ENCODE data around the gene PRKCQ.

PRKCQ gene

GRCh38 chr10:6595499-6595898, 15.4 kb upstream of the PRKCQ start:
- no peak overlapping the region for H3K4me2 ChIP-seq (ENCODE audit: low read length)
- H3F3A ChIP-seq (ENCODE audit: insufficient read depth, low read length), result no peaks in the 10 kb centered on the region
- no peak overlapping the region for H3K9ac ChIP-seq (ENCODE audit: low read length)
- TF ChIP-seq, protein P1, sequence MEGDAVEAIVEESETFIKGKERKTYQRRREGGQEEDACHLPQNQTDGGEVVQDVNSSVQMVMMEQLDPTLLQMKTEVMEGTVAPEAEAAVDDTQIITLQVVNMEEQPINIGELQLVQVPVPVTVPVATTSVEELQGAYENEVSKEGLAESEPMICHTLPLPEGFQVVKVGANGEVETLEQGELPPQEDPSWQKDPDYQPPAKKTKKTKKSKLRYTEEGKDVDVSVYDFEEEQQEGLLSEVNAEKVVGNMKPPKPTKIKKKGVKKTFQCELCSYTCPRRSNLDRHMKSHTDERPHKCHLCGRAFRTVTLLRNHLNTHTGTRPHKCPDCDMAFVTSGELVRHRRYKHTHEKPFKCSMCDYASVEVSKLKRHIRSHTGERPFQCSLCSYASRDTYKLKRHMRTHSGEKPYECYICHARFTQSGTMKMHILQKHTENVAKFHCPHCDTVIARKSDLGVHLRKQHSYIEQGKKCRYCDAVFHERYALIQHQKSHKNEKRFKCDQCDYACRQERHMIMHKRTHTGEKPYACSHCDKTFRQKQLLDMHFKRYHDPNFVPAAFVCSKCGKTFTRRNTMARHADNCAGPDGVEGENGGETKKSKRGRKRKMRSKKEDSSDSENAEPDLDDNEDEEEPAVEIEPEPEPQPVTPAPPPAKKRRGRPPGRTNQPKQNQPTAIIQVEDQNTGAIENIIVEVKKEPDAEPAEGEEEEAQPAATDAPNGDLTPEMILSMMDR (IDR thresholded peaks at IDR 0.05; ENCODE audit: low read length), result no peak
- no peaks in the 10 kb centered on the region for H3K36me3 ChIP-seq (ENCODE audit: insufficient read depth, low read length)
- H3K79me2 ChIP-seq (ENCODE audit: insufficient read depth, low read length), result no peaks in the 10 kb centered on the region
- no peak overlapping the region for H3K27ac ChIP-seq (ENCODE audit: low read depth, low read length, poor library complexity, severe bottlenecking)
- no peak overlapping the region for H3K4me3 ChIP-seq (ENCODE audit: low read depth, low read length, poor library complexity, severe bottlenecking)
- H3K9me3 ChIP-seq (ENCODE audit: low read length), result no peaks in the 10 kb centered on the region
- no peaks in the 10 kb centered on the region for H3K4me1 ChIP-seq (ENCODE audit: insufficient read depth, low read length, severe bottlenecking)
- H2AFZ ChIP-seq (ENCODE audit: low read length), result no peak overlapping the region
- no peaks in the 10 kb centered on the region for H4K20me1 ChIP-seq (ENCODE audit: insufficient read depth, low read length)
- H3K27me3 ChIP-seq (ENCODE audit: insufficient read depth, low read length), result no peaks in the 10 kb centered on the region
- H3K9me2 ChIP-seq (ENCODE audit: low read depth, low read length), result no peaks in the 10 kb centered on the region

DNA sequence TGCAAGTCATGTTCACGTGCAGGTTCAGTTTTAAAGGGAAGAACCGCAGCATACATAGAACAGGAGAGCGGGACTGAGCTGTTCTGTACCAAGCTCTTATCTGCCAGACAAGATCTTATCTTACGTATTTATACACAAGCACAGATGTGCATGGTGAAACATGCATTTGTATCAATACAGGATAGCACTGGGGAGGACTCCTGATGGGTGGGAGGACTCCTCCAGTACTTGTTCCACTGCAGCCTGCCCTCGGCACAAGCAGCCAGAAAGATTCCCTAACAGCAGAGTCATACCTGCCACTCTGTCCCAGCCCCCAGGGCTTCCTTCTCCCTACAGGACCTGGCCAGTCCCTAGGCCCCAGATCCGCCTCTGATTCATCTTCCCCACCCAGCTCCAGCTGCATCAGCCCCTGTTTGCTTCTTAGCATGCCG, 13.2 kb upstream of the PRKCQ start:
- H3K4me3 ChIP-seq (ENCODE audit: low read depth, low read length, poor library complexity, severe bottlenecking), result no peak overlapping the region
- no peaks in the 10 kb centered on the region for H3K27me3 ChIP-seq (ENCODE audit: insufficient read depth, low read length)
- H3F3A ChIP-seq (ENCODE audit: insufficient read depth, low read length), result no peaks in the 10 kb centered on the region
- H4K20me1 ChIP-seq (ENCODE audit: insufficient read depth, low read length), result no peaks in the 10 kb centered on the region
- H3K4me2 ChIP-seq (ENCODE audit: low read length), result no peak overlapping the region
- H3K9me2 ChIP-seq (ENCODE audit: low read depth, low read length), result no peaks in the 10 kb centered on the region
- no peak overlapping the region for H3K9ac ChIP-seq (ENCODE audit: low read length)
- H3K27ac ChIP-seq (ENCODE audit: low read depth, low read length, poor library complexity, severe bottlenecking), result no peak overlapping the region
- H3K4me1 ChIP-seq (ENCODE audit: insufficient read depth, low read length, severe bottlenecking), result no peaks in the 10 kb centered on the region
- H3K79me2 ChIP-seq (ENCODE audit: insufficient read depth, low read length), result no peaks in the 10 kb centered on the region
- TF ChIP-seq, protein P1 (IDR thresholded peaks at IDR 0.05; ENCODE audit: low read length), result no peak
- no peak for TF ChIP-seq EZH2 (IDR thresholded peaks at IDR 0.05; ENCODE audit: borderline replicate concordance, low read length)
- H3K9me3 ChIP-seq (ENCODE audit: low read length), result no peaks in the 10 kb centered on the region
- no peaks in the 10 kb centered on the region for H3K36me3 ChIP-seq (ENCODE audit: insufficient read depth, low read length)
- no peak overlapping the region for H2AFZ ChIP-seq (ENCODE audit: low read length)

DNA sequence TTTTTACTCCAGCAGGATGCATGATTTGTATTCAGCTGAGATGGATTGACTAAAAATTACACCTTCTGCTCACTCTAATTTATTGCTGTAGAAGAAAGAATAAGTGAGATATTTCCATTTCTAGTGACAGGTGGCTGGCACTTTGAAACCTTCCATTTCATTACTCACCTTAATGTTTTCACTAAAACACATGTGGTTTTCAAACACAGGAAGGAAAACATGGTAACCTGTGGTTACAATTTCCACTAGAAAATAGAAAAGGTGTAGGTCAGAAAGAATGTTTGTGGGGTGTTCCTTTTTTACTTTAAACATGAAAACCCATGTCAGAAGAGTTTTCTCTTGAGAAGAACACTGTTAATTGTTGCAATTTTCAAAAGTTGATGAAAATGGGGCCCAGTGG, 12.0 kb upstream of the PRKCQ start:
- no peaks in the 10 kb centered on the region for H3K9me3 ChIP-seq (ENCODE audit: low read length)
- TF ChIP-seq, protein P1 (IDR thresholded peaks at IDR 0.05; ENCODE audit: low read length), result no peak
- TF ChIP-seq EZH2 (IDR thresholded peaks at IDR 0.05; ENCODE audit: borderline replicate concordance, low read length), result no peak
- H2AFZ ChIP-seq (ENCODE audit: low read length), result no peak overlapping the region
- no peak overlapping the region for H3K27ac ChIP-seq (ENCODE audit: low read depth, low read length, poor library complexity, severe bottlenecking)
- no peak overlapping the region for H3K9ac ChIP-seq (ENCODE audit: low read length)
- no peak overlapping the region for H3K4me3 ChIP-seq (ENCODE audit: low read depth, low read length, poor library complexity, severe bottlenecking)
- H4K20me1 ChIP-seq (ENCODE audit: insufficient read depth, low read length), result no peaks in the 10 kb centered on the region
- H3K4me1 ChIP-seq (ENCODE audit: insufficient read depth, low read length, severe bottlenecking), result no peaks in the 10 kb centered on the region
- H3K9me2 ChIP-seq (ENCODE audit: low read depth, low read length), result no peaks in the 10 kb centered on the region
- H3K79me2 ChIP-seq (ENCODE audit: insufficient read depth, low read length), result no peaks in the 10 kb centered on the region
- H3F3A ChIP-seq (ENCODE audit: insufficient read depth, low read length), result no peaks in the 10 kb centered on the region
- H3K36me3 ChIP-seq (ENCODE audit: insufficient read depth, low read length), result no peaks in the 10 kb centered on the region
- H3K4me2 ChIP-seq (ENCODE audit: low read length), result no peak overlapping the region
- no peaks in the 10 kb centered on the region for H3K27me3 ChIP-seq (ENCODE audit: insufficient read depth, low read length)
